Measurements from ENCODE around the gene SOX8. TPM values are rescaled to one million over a fixed set of nuclear protein-coding genes. Genes with fewer than 3 reads are reported as not detected.

SOX8 gene
- total and polyA plus RNA-seq, 4 donors = 0.33 to 4.0 (median 0.39) TPM

- ATAC-seq (ENCODE audit: insufficient read depth, low FRiP score) (no peak), DNase-seq (no peak)
- Histone ChIP-seq H3K27me3 (ENCODE audit: control insufficient read depth in 3 of 3, insufficient read depth in 3 of 3, low read length in 2 of 3) (no peaks in the 10 kb centered on the region), H3K9me3 (ENCODE audit: control insufficient read depth in 4 of 4, insufficient read depth in 3 of 4, low read length in 3 of 4) (peaks cover 0 to 18% (median 9%) of the 10 kb centered on the region in 4 donors), H3K9ac (ENCODE audit: insufficient read depth in 1 of 2, low read length in 2 of 2) (no peak overlapping the region), H3K27ac (ENCODE audit: low read depth in 1 of 2, low read length in 1 of 2) (no peak overlapping the region), H3K36me3 (ENCODE audit: control insufficient read depth in 4 of 4, insufficient read depth in 4 of 4, low read length in 4 of 4) (no peaks in the 10 kb centered on the region), H3K4me1 (ENCODE audit: control insufficient read depth in 5 of 5, insufficient read depth in 5 of 5, low read length in 5 of 5) (peaks cover 0 to 8% (median 0%) of the 10 kb centered on the region in 5 donors), H3K4me3 (no peak overlapping the region)
- 76 to 94% methylated on average over 8 to 11 of the region's 11 CpGs for WGBS, 2 donors
- no peak for TF ChIP-seq CTCF (IDR thresholded peaks at IDR 0.05; ENCODE audit: control extremely low read depth, extremely low read depth)
Observed at GRCh38 chr16:991345-991744, 9.8 kb downstream of the SOX8 start.

DNA sequence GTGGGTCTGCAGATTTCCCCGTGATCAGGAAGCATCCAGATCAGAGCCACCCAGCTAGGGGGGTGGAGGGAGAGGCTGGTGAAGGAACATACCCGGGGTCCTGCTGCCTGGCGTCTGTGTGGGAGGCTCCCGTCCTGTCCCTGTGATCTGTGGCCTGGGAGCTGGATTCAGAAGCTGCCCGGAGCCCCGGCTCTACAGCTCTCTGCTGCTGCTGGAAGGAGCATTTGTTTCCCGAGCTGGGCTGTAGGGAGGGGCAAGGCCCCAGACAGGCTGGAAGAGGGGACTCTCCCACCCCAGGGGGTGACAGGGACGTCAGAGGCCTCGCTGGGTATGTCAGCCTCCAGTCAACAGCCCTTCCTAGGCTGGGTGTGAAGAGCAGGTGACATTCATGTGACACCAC, 10.2 kb downstream of the SOX8 start:
- ATAC-seq (ENCODE audit: insufficient read depth, low FRiP score) = no peak
- Histone ChIP-seq H3K27me3 (ENCODE audit: control insufficient read depth in 3 of 3, insufficient read depth in 3 of 3, low read length in 2 of 3) (no peaks in the 10 kb centered on the region), H3K9ac (ENCODE audit: insufficient read depth in 1 of 2, low read length in 2 of 2) (no peak overlapping the region), H3K9me3 (ENCODE audit: control insufficient read depth in 4 of 4, insufficient read depth in 3 of 4, low read length in 3 of 4) (peaks cover 0 to 18% (median 9%) of the 10 kb centered on the region in 4 donors), H3K27ac (ENCODE audit: low read depth in 1 of 2, low read length in 1 of 2) (no peak overlapping the region), H3K4me3 (no peak overlapping the region), H3K36me3 (ENCODE audit: control insufficient read depth in 4 of 4, insufficient read depth in 4 of 4, low read length in 4 of 4) (no peaks in the 10 kb centered on the region), H3K4me1 (ENCODE audit: control insufficient read depth in 5 of 5, insufficient read depth in 5 of 5, low read length in 5 of 5) (peaks cover 0 to 8% (median 0%) of the 10 kb centered on the region in 5 donors)
- DNase-seq = no peak
- no peak for TF ChIP-seq CTCF (IDR thresholded peaks at IDR 0.05; ENCODE audit: control extremely low read depth, extremely low read depth)
- 52 to 72% methylated on average over 9 of the region's 9 CpGs for WGBS, 2 donors

GRCh38 chr16:993731-994130, 12.2 kb downstream of the SOX8 start:
- WGBS, 2 donors = 85 to 93% methylated on average over 3 of the region's 3 CpGs
- peaks cover 0 to 19% (median 10%) of the 10 kb centered on the region in 4 donors for H3K9me3 ChIP-seq (ENCODE audit: control insufficient read depth in 4 of 4, insufficient read depth in 3 of 4, low read length in 3 of 4)
- H3K36me3 ChIP-seq (ENCODE audit: control insufficient read depth in 4 of 4, insufficient read depth in 4 of 4, low read length in 4 of 4) = no peaks in the 10 kb centered on the region
- no peaks in the 10 kb centered on the region for H3K27me3 ChIP-seq (ENCODE audit: control insufficient read depth in 3 of 3, insufficient read depth in 3 of 3, low read length in 2 of 3)
- H3K27ac ChIP-seq (ENCODE audit: low read depth in 1 of 2, low read length in 1 of 2) = no peak overlapping the region
- no peak for ATAC-seq (ENCODE audit: insufficient read depth, low FRiP score)
- peaks cover 0 to 4% (median 0%) of the 10 kb centered on the region in 5 donors for H3K4me1 ChIP-seq (ENCODE audit: control insufficient read depth in 5 of 5, insufficient read depth in 5 of 5, low read length in 5 of 5)
- no peak for DNase-seq
- TF ChIP-seq CTCF (IDR thresholded peaks at IDR 0.05; ENCODE audit: control extremely low read depth, extremely low read depth) = no peak
- no peak overlapping the region for H3K4me3 ChIP-seq
- H3K9ac ChIP-seq (ENCODE audit: insufficient read depth in 1 of 2, low read length in 2 of 2) = no peak overlapping the region

GRCh38 chr16:995087-995486, 13.5 kb downstream of the SOX8 start:
- ATAC-seq (ENCODE audit: insufficient read depth, low FRiP score) = no peak
- TF ChIP-seq CTCF (IDR thresholded peaks at IDR 0.05; ENCODE audit: control extremely low read depth, extremely low read depth) = no peak
- peaks cover 0 to 19% (median 10%) of the 10 kb centered on the region in 4 donors for H3K9me3 ChIP-seq (ENCODE audit: control insufficient read depth in 4 of 4, insufficient read depth in 3 of 4, low read length in 3 of 4)
- no peak for DNase-seq
- H3K4me1 ChIP-seq (ENCODE audit: control insufficient read depth in 5 of 5, insufficient read depth in 5 of 5, low read length in 5 of 5) = peaks cover 0 to 4% (median 0%) of the 10 kb centered on the region in 5 donors
- no peak overlapping the region for H3K4me3 ChIP-seq
- no peaks in the 10 kb centered on the region for H3K27me3 ChIP-seq (ENCODE audit: control insufficient read depth in 3 of 3, insufficient read depth in 3 of 3, low read length in 2 of 3)
- H3K36me3 ChIP-seq (ENCODE audit: control insufficient read depth in 4 of 4, insufficient read depth in 4 of 4, low read length in 4 of 4) = no peaks in the 10 kb centered on the region
- WGBS, 2 donors = 83 to 90% methylated on average over 3 of the region's 3 CpGs
- no peak overlapping the region for H3K9ac ChIP-seq (ENCODE audit: insufficient read depth in 1 of 2, low read length in 2 of 2)
- H3K27ac ChIP-seq (ENCODE audit: low read depth in 1 of 2, low read length in 1 of 2) = no peak overlapping the region
